CD4-positive, alpha-beta T cell treated with Interleukin-2 at 100 ng/mL for 4 hours (primary cell): Measurements from ENCODE around the gene MEI1.
"Not testable (repeated sequence)": the region's sequence is repeated elsewhere in the genome, so short reads cannot be mapped to it uniquely, and the experiment has no call there.

Experiments used
- DNase-seq: peaks from one replicate; pipeline ENCODE4 v3.0.0-alpha.2; 2020; ENCODE audit warnings: low spot score

Gene MEI1

DNA sequence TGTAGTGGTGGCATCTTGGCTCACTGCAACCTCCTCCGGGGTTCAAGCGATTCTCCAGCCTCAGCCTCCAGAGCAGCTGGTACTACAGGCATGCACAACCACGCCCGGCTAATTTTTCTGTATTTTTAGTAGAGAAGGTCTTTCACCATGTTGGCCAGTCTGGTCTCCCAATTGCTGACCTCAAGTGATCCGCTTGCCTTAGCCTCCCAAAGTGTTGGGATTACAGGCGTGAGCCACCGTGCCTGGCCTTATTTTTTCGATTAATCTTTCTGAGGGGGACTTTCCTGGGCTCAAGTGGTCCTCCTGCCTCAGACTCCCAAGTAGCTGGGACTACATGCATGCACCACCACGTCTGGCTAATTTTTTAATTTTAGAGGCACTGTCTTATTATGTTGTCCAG is 16.3 kb upstream of the MEI1 start:
- no peak for DNase-seq

DNA sequence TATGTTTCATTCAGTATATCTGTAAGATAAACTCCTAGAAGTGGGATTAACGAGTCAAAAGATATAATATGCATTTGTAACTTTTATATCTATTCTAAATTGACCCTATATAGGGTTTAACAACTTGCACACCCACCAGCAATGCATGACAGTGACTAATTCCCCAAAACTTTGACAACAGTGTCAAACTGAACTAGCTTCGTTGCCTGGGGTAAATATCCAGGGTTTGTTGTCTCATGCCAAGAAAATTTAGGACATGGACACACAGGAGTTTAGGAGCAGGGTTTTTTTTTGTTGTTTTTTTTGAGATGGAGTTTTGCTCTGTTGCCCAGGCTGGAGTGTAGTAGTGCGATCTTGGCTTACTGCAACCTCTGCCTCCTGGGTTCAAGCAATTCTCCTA is 15.7 kb upstream of the MEI1 start:
- no peak for DNase-seq

GRCh38 chr22:41684194-41684593 is 15.1 kb upstream of the MEI1 start:
- no peak for DNase-seq

DNA sequence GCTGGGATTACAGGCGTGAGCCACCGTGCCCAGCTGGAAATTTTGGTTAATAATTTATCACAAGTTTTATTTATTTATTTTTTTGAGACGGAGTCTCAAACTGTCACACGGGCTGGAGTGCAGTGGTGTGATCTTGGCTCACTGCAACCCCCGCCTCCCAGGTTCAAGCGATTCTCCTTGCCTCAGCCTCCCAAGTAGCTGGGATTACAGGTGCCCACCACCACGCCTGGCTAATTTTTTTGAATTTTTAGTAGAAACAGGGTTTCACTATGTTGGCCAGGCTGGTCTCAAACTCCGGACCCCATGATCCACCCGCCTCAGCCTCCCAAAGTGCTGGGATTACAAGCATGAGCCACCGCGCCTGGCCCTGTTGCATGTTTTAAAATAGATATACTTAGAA is 12.4 kb upstream of the MEI1 start:
- not testable (repeated sequence) for DNase-seq

- no peak for DNase-seq
Measured at GRCh38 chr22:41687901-41688364, 11.4 kb upstream of the MEI1 start.

DNA sequence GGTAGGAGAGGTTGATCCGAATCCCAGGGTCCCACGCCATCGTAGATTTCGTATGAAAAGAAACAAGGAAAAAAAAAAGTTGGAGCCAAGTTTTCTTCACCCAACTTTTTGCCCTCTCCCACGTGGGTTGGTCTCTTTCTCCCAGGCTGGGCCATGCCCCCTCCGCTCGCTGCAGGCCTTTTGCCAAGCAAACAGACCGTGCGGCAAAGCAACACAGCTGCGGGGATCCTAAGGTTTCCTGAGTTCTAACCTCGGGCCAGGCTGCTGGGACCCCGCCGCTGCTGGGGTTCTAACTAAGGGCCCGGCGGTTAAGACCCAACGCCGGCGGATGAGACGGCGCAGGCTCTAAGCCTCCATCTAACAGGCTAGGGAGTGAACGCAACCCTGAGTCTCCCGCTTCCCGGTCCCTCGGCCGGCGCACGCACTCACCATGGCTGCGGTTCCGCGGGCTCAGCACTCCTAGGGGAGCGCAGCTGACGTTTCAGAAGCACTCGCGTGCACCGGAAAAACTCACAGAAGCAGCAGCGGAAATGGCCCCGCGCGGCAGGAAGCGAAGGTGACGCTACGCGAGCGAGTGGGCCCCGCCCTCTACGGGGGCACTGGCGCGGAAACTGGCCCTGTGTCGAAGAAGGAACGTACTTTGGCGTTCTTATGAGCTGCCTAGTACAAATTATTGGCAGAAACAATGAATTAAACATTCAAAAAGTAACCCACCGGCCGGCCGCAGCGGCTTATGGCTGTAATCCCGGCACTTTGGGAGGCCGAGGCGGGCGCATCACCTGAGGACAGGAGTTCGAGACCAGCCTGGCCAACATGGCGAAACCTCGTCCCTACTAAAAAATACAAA is 10.7 kb upstream of the MEI1 start, which contains the start of gene SNU13:
Gene SNU13, minus strand, starts transcription at position 503 of the 847 bp plus-strand sequence. Its CDS starts 71 bp downstream, at position 432.
- DNase-seq, result peak; percentile 89

DNA sequence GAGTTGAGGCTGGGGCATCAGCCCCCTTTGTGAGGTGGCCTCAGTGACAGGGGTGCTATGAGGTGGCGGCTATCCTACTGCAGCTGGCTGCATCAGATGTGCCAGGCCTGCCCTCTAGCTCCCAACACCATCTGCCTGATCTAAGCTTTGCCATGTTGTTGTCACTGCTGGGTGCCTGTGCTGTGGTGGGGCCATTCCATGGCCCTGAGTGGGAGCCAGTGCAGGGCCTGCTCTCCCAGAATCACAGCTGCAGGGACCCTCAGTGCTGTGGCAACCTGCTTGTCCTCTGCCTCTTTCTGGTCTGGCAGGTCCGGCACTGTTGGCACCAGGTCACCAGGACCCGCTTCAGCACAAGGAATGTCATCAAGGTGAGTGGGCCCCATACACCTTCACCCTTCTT is 8.8 kb upstream of the MEI1 start:
- no peak for DNase-seq

- DNase-seq, result no peak
Measured at GRCh38 chr22:41695211-41695610, 4.1 kb upstream of the MEI1 start.

DNA sequence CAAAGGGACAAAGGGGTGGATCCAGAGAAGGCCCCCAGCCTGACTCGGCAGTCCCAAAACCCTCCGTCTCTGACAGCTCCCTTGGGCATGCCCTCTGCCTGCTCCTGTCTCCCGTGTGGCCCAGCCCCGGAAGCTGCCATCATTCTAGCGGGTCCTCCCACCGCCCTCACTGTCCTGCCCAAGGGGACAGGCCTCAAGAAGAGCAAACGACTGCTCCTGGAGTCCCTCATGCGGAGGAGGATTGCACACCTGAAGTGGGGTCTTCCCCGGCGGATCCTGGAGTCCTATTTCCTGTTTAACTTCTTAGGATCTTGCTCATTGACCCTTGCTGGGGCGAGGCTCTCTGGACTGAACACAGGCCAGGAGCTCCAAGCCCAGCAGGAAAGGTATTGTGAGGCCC is 2.6 kb upstream of the MEI1 start:
- no peak for DNase-seq

DNA sequence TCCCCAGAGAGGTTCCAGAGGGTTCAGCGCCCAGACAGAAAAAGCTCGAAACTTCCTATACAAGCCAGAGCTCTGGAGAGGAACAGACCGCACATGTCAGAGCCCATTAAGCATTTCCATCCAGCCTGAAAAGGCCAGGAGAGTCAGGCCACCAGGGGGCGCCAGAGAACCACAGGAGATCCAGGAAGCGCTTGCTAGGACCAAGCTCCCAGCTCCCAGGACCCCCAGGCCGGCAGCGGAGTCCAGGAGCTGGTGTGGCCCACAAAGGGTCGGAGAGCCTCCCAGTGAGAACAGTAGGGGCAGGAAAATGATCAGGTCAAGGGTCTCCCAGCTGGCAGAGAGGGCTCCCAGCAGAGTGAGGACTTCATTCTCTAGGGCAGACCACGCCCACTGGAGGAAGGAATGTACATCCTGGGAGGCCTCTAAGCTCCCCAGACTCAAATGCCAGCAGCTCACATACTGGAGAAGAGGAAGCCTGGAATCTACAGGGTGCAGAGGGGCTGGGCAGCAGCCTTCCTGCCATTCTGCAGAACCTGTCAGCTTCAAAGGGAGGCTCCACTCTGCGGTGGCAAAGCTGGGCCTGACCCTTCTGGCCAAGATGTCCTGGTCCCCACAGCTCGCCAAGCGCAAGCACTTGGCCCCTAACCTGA is 2.1 kb upstream of the MEI1 start:
- DNase-seq, result peak; percentile 90

DNA sequence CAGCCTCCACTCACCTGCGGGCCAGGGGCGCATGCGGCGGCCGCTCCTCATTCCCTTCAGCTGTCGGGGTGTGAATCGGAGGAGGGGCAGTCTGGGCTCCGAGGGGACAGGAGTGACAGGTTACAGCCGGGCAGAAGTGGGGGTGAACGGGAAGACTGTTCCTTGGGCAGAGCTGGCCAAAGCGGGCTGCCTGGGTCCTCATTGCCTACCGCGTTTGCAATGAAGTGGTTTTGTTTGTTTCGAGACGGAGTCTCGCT is 733 bp downstream of the MEI1 start:
- no peak for DNase-seq

DNA sequence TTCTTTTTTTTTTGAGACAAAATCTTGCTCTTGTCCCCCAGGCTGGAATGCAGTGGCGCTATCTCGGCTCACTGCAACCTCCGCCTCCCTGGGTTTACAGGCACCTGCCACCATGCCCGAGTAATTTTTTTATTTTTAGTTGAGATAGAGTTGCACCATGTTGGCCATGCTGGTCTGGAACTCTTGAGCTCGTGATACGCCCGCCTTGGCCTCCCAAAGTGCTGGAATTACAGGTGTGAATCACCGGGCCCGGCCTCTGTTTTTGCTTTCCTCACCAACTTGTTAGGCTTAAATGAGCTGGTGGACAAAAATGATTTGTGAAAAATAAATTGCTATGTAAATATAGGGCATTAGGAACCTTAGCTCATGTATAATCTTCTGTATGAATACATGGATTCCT is 3.5 kb downstream of the MEI1 start:
- DNase-seq, result no peak

GRCh38 chr22:41709341-41709740 is 10.0 kb downstream of the MEI1 start:
- DNase-seq, result no peak

GRCh38 chr22:41713004-41713403 is 13.7 kb downstream of the MEI1 start:
- no peak for DNase-seq

DNA sequence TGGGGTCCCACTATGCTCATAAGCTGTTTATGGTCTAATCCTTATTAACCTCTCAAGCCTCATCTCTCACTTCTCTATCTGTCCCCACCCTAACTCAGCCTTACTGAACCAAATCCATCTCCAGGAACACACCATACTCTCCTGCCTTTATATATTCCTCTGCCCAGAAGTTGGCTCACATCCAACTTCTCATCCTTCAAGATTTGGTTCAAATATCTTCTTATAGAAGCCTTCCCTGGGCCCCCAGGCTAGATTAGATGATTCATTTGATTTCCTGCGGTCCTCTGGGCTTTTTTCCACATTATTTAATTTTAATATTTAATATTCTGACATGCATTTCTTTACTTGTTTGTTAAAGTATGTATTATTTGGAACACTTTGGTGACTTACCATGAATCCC is 23.2 kb downstream of the MEI1 start:
- DNase-seq, result no peak

- DNase-seq, result no peak
Measured at GRCh38 chr22:41725510-41726110, 26.3 kb downstream of the MEI1 start.

GRCh38 chr22:41731609-41732008 is 32.3 kb downstream of the MEI1 start:
- no peak for DNase-seq

DNA sequence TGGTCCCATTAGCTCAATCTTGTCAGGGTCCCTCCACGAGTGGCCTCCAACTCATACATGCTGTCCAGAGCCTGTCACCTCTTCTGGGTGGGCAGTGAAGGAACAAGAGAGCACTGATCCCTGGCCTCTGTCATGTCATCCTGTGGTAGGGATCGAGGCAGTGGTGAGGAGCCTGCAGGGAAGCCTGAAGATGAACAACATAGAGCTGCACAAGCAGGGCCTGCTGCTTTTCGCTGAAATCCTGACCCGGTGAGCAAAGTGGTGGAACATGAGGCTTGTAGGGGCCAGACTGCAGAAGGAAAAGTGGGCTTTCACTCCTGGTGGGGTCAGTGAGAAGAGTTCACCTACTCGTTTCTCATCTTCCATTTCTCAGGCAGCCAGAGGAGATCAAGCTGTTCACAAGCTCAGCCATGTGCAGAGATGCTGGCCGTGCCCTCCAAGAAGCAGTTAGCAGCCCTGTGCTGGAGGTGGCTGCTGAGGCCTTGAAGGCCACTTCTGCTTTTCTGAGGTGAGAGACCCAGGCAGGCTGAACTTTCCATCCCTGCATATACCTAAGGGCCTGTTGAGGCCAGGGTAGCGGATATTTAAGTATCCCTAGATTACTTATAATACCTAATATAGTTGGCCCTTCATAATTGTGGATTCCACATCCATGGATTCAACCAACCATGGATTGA is 32.9 kb downstream of the MEI1 start:
- DNase-seq, result no peak

DNA sequence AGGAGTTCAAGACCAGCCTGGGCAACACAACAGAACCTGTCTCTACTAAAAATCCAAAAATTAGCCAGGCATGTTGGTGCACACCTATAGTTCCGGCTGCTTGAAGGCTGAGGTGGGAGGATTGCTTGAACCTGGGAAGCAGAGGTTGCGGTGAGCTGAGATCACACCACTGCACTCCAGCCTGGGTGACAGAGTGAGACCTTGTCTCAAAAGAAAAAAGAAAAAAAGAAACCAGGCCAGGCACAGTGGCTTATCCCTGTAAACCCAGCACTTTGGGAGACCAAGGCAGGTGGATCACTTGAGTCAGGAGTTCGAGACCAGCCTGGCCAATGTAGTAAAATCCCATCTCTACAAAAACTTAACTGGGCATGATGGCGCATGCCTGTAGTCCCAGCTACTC is 33.9 kb downstream of the MEI1 start:
- DNase-seq, result not testable (repeated sequence)

DNA sequence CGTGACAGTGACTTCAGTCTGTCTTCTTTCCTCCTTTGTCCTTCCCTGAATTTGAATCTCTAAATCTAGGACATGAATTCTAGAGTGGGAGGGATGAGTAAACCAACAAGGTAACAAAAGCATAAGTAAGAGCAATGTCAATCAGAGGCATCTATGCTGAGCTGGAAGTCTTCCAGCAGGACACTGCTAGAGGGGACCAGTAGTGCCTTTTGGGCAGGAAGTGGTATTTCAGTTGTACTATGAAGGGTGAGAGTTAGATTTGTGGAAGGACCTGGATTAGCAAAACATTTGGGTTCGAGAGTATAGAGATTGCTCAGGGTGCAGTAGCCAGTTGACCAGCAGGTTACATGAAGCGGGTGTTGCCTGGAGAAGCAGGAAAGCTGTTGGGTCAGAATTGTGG is 40.3 kb downstream of the MEI1 start:
- no peak for DNase-seq

- no peak for DNase-seq
Measured at GRCh38 chr22:41742918-41743317, 43.6 kb downstream of the MEI1 start.

DNA sequence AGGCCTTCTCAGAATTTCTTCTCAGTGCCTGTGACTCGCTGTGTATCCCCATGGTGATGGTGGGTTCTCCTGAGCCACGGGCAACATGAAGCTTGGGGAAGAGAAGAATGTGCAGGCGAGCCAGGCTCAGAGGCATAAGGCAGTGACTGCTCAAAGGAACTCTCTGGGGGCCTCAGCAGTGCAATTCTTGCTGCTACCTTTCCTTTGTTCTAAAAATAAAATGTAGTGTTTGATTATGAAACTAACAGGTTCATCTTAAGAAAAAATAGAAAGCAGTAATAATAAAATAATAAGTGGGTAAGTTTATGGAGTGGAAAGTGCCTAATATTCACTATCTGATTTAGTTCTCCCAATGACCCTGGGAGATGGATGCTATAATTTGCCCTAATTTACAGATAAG is 46.7 kb downstream of the MEI1 start:
- no peak for DNase-seq
